HFF-Myc (cell line): ENCODE data around the gene ITGAX.

Experiments
- DNase-seq: peaks from one replicate; pipeline ENCODE4 v3.0.0-alpha.2; 2011; ENCODE audit warnings: low read depth; ENCODE audit errors: extremely low read depth
- H3K4me3 ChIP-seq: replicated peaks from 2 replicates; pipeline ENCODE4 v1.5.1; 2011; ENCODE audit warnings: low read depth, mild to moderate bottlenecking, control low read depth, low read length
- CTCF ChIP-seq: IDR thresholded peaks from 2 replicates; pipeline ENCODE4 v1.5.1; 2012; ENCODE audit warnings: mild to moderate bottlenecking, low read depth, low read length, control low read depth; ENCODE audit errors: missing control alignments

Gene ITGAX

GRCh38 chr16:31410082-31410481 is 55.1 kb downstream of the ITGAX start:
- no peak overlapping the region for H3K4me3 ChIP-seq
- no peak for DNase-seq
- no peak for TF ChIP-seq CTCF

GRCh38 chr16:31411024-31411844 is 56.3 kb downstream of the ITGAX start:
- no peak for DNase-seq
- TF ChIP-seq CTCF, result no peak
- H3K4me3 ChIP-seq, result no peak overlapping the region

- no peak for DNase-seq
- no peak overlapping the region for H3K4me3 ChIP-seq
- no peak for TF ChIP-seq CTCF
Measured at GRCh38 chr16:31412750-31413149, 57.8 kb downstream of the ITGAX start.

GRCh38 chr16:31413381-31413780 is 58.4 kb downstream of the ITGAX start:
- H3K4me3 ChIP-seq, result no peak overlapping the region
- no peak for DNase-seq
- no peak for TF ChIP-seq CTCF

GRCh38 chr16:31413943-31414342 is 59.0 kb downstream of the ITGAX start:
- no peak for TF ChIP-seq CTCF
- no peak overlapping the region for H3K4me3 ChIP-seq
- DNase-seq, result no peak

GRCh38 chr16:31414706-31415105 is 59.7 kb downstream of the ITGAX start:
- DNase-seq, result no peak

More at GRCh38 chr16:31414706-31415105, 59.7 kb downstream of the ITGAX start:
- TF ChIP-seq CTCF, result no peak
- H3K4me3 ChIP-seq, result no peak overlapping the region
